Activated T-cell treated with anti-CD3 and anti-CD28 coated beads for 1 hour (primary cell): ENCODE measurements around the gene GOLGA8J.
"Not testable (repeated sequence)": the region's sequence is repeated elsewhere in the genome, so short reads cannot be mapped to it uniquely, and the experiment has no call there.

Experiments
- DNase-seq: peaks from one replicate; pipeline ENCODE4 v3.0.0-alpha.2; 2020; ENCODE audit warnings: low read depth

The GOLGA8J gene

GRCh38 chr15:30082655-30083054, at the start of gene GOLGA8J:
GOLGA8J (plus strand) TSS chr15:30082955; CDS start chr15:30083053, 98 bp downstream.
- DNase-seq = not testable (repeated sequence)

- no peak for DNase-seq
These were observed 49.5 kb upstream of the GOLGA8J start for GRCh38 chr15:30033211-30033610.

GRCh38 chr15:30033763-30034162, 49.0 kb upstream of the GOLGA8J start:
- no peak for DNase-seq

- DNase-seq = no peak
These were observed 46.6 kb upstream of the GOLGA8J start for GRCh38 chr15:30036036-30036703.

- no peak for DNase-seq
These were observed 43.9 kb upstream of the GOLGA8J start for GRCh38 chr15:30038667-30039523.

- DNase-seq = no peak
These were observed 40.9 kb upstream of the GOLGA8J start for GRCh38 chr15:30041868-30042267.

- no peak for DNase-seq
These were observed 40.2 kb upstream of the GOLGA8J start for GRCh38 chr15:30042556-30042955.

- DNase-seq = no peak
These were observed 39.5 kb upstream of the GOLGA8J start for GRCh38 chr15:30043211-30043655.

- DNase-seq = no peak
These were observed 38.4 kb upstream of the GOLGA8J start for GRCh38 chr15:30044377-30044776.

- DNase-seq = not testable (repeated sequence)
These were observed 37.9 kb upstream of the GOLGA8J start for GRCh38 chr15:30044826-30045225.

GRCh38 chr15:30045248-30046041, 37.3 kb upstream of the GOLGA8J start:
- not testable (repeated sequence) for DNase-seq

- no peak for DNase-seq
These were observed 36.3 kb upstream of the GOLGA8J start for GRCh38 chr15:30046430-30046829.

GRCh38 chr15:30055604-30056003, 27.2 kb upstream of the GOLGA8J start:
- DNase-seq = no peak

- no peak for DNase-seq
These were observed 26.6 kb upstream of the GOLGA8J start for GRCh38 chr15:30056166-30056565.

- DNase-seq = no peak
These were observed 23.0 kb upstream of the GOLGA8J start for GRCh38 chr15:30059771-30060170.

- no peak for DNase-seq
These were observed 19.9 kb upstream of the GOLGA8J start for GRCh38 chr15:30062881-30063280.

GRCh38 chr15:30063835-30064546, 18.8 kb upstream of the GOLGA8J start:
- no peak for DNase-seq

GRCh38 chr15:30065025-30065801, 17.5 kb upstream of the GOLGA8J start:
- DNase-seq = no peak

- no peak for DNase-seq
These were observed 14.4 kb upstream of the GOLGA8J start for GRCh38 chr15:30068326-30068725.

GRCh38 chr15:30072630-30073029, 10.1 kb upstream of the GOLGA8J start:
- DNase-seq = no peak

GRCh38 chr15:30073915-30074314, 8.8 kb upstream of the GOLGA8J start:
- DNase-seq = no peak
